Measurements from ENCODE around the gene GLOD4.
"Not testable (repeated sequence)": the region's sequence is repeated elsewhere in the genome, so short reads cannot be mapped to it uniquely, and the experiment has no call there.

GLOD4 gene, protein sequence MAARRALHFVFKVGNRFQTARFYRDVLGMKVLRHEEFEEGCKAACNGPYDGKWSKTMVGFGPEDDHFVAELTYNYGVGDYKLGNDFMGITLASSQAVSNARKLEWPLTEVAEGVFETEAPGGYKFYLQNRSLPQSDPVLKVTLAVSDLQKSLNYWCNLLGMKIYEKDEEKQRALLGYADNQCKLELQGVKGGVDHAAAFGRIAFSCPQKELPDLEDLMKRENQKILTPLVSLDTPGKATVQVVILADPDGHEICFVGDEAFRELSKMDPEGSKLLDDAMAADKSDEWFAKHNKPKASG

DNA sequence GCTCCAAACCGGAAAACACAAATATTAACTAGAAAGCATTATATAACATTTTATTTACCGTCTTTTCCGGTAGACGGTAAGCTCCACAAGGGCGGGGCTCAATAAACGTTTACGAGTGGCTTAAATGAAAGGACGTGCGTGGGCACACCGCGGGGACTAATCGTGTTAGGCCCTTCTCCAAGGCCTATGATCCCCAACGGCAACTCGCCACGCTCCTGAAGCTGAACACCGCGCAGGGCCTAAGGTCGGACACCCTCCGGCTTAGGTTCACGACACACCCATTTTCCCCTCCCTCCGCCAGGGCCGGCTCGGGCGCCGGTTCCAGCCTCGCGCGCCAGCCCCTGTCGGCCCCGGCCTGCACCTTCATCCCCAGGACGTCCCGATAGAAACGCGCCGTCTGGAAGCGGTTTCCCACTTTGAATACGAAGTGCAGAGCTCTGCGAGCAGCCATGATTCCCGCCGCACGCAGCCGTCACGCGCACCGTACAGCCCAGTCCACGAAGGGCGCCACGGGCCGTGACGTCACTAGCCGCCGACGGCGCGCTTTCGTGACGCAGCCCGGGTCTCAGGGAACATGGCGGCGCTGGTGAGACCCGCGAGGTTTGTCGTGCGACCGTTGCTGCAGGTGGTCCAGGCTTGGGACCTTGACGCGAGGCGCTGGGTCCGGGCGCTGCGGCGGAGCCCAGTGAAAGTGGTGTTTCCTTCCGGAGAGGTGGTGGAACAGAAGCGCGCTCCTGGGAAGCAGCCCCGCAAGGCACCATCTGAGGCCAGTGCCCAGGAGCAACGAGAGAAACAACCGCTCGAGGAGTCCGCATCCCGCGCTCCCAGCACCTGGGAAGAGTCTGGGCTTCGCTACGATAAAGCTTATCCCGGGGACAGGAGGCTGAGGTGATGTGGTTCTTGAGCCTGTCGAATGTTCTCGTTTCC is at the start of gene GLOD4, which contains the start of gene MRM3:
TSS of gene GLOD4 (minus strand) at position 476 of the 927 bp plus-strand sequence. CDS start at position 451, 25 bp downstream.
TSS of gene MRM3 (plus strand) at position 549 of the 927 bp plus-strand sequence. CDS start at position 575, 26 bp downstream.
- peak; percentile 85 for DNase-seq (ENCODE audit: low spot score)

DNA sequence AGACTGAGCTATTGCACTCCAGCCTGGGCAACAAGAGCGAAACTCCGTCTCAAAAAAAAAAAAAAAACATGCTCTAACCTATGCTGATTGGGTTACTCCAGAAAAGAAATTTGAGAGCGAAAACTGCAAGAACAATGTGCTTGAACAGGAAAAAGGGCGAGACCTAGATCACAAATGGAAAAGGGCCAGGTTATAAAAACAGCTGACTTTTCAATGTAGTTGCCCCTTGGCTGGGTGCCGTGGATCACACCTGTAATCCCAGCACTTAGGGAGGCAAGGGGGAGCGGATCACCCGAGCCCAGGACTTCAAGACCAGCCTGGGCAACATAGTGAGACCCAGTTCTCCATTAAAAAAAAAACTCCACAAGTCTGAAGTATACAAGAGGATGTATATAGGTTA is 48.9 kb upstream of the GLOD4 start:
- no peak for DNase-seq (ENCODE audit: low spot score)

DNA sequence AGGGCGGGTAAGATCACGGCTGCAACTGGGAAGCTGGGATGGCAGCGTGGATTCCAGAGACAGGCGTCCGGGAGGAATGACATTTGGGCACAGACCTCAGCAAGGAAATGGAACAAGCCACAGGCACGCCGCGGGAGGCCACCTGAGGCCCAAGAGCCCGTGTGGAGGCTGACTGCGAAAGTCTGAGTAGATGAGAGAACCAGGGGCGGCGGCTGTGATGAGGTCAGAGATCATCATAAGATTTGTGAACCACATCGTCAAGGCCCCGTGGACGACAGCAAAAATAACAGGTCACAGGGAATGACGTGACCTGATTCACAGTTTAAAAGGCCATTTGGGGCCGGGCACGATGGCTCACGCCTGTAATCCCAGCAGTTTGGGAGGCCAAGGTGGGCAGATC is 48.3 kb upstream of the GLOD4 start:
- DNase-seq (ENCODE audit: low spot score), result no peak

DNA sequence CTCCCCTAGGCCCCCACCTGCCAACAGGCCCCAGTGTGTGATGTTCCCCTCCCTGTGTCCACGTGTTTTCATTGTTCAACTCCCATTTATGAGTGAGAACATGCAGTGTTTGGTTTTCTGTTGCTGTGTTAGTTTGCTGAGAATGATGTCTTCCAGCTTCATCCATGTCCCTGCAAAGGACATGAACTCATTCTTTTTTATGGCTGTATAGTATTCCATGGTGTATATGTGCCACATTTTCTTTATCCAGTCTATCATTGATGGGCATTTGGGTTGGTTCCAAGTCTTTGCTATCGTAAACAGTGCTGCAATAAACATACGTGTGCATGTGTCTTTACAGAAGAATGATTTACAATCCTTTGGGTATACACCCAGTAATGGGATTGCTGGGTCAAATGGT is 47.5 kb upstream of the GLOD4 start:
- DNase-seq (ENCODE audit: low spot score), result not testable (repeated sequence)

DNA sequence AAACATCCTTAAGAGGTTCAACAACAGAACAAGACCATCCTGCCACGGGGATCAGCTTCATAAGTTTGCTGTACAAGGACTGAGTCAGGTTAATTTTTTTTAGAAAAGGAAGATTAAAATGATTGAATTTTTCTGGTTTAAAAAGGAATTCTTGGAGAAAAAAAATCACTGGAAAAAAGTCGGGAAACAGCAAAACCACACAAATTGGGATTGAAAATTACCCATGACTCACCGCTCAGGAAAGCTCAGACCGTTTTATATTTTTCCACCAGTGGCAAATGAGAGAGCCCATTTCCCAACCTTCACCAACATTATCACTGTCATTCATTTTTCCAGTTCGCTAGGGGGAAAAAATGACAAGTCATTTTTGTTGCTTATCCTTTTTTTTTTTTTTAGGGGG is 46.7 kb upstream of the GLOD4 start:
- DNase-seq (ENCODE audit: low spot score), result no peak

DNA sequence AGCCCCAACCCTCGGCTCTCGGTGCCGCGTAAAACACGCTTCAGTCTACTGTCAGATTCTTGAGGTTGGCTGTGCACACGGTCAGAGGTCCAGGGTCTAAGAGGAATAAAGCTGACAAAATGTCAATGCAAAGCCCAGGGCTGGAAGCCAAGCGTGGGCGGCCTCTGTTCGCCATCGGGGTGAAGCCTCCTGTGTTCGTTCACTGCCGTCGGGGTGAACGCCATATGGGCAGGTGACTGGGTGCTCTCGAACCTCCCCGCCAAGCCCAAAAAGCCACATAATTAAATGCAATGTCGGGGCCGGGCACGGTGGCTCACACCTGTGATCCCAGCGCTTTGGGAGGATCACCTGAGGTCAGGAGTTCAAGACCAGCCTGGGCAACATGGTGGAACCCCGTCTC is 44.7 kb upstream of the GLOD4 start:
- DNase-seq (ENCODE audit: low spot score), result no peak

DNA sequence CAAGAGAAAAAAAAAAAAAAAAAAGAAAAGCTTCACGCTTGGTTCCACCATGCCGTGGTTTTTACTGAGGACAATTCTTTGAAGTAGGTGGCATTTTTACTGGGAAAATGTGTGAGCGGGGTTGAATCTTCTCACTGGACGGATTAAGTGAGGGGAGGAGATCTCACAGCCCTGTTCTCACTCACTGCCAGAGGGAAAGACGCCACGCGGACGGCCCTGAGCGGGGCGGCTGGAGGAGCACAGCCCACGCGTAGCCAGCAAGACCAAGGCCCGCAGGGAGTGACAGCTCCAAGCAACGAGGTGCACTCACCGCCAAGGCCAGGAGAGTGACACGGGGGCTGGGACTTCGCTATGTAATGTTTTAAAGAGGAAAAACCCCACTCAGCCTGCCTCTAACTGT is 43.1 kb upstream of the GLOD4 start:
- no peak for DNase-seq (ENCODE audit: low spot score)

DNA sequence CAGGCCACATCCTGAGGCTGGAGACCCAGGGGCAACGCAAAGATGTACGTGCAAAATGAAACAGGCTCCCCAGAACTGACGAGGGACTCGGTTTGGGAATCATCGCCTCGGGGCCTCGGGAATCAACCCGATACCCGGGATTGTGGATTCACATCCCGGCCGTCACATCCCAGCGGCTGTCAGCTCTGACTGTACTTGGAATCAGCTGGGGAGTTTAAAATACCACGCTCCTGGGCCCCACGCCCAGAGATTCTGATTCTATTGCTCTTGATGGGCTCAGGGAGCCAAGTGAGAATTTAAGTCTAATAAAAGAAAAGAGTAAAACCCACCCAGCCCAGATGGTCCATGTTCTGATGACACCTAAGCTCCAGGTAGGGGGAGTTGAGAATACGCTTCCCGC is 42.3 kb upstream of the GLOD4 start:
- no peak for DNase-seq (ENCODE audit: low spot score)

DNA sequence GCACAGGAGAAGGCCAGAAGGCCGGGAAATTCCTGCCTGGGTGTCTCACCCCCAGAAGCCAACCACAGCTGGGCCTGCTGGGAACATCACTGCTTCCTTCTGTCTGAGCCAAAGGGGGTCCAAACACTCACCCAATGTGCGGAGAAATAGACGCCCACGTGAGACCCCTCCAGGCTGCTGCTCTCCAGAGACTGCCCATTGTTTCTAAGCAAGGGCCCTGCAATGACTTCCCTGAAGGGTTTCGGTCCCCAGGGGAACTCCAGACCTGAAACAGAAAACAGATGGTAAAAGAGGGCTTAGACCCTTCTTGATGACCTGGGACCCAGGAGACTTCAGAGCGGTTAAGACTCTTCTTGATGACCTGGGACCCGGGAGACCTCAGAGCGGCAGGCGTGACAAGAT is 41.4 kb upstream of the GLOD4 start:
- no peak for DNase-seq (ENCODE audit: low spot score)

DNA sequence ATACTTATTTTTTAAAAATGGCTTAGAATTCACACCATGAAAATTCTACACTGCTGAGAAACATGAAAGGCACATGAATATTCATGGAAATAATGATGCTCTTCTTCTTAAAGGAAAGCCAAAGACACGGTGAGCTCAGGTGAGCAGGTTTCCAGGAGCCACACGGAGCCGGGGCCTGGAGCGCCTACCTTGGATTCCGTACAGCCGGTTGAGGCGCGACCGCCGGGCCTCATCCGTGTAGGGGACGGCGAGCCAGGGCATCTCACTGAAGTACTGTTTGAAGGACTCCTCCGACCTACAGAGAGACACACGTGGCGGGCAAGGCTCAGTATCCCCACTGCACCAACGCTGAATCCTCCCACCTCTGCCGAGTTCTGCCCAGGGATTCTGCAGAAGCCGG is 37.2 kb upstream of the GLOD4 start:
- no peak for DNase-seq (ENCODE audit: low spot score)

DNA sequence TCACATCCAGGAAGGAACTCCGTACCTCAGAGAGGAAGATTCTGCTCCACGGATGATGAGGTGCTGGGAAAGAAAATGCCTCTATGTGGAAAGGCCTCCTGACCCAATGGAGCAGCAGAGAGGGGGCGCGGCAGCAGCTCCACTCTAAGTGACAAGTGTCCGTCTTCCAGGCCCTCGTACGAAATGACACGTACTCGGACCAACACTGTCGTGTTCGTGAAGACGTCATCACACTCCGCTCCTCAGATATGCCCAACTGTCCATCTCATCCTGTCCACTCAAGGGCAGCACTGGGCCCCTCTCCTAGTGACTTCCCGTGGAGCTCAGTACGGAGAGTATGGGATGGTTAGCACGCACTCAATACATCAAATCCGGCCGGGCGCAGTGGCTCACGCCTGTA is 32.3 kb upstream of the GLOD4 start:
- no peak for DNase-seq (ENCODE audit: low spot score)

DNA sequence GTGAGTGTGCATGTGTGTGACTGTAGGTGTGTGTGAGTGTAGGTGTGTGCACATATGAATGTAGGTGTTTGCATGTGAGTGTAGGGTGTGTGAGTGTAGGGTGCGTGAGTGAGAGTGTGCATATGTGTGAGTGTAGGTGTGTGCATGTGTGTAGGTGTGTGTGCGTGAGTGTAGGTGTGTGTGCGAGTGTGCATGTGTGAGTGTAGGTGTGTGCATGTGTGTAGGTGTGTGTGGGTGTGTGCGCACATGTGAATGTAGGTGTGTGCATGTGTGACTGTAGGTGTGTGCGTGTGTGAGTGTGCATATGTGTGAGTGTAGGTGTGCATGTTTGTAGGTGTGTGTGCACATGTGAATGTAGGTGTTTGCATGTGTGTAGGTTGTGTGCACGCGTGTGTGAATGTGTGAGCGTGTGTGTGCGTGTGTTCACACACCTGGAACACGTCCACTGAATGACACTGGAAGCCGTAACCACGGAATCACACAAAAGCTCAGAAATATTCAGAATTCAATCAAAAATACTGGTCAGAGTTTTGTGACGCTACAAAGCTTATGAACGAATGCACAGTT is 30.6 kb upstream of the GLOD4 start:
- no peak for DNase-seq (ENCODE audit: low spot score)

DNA sequence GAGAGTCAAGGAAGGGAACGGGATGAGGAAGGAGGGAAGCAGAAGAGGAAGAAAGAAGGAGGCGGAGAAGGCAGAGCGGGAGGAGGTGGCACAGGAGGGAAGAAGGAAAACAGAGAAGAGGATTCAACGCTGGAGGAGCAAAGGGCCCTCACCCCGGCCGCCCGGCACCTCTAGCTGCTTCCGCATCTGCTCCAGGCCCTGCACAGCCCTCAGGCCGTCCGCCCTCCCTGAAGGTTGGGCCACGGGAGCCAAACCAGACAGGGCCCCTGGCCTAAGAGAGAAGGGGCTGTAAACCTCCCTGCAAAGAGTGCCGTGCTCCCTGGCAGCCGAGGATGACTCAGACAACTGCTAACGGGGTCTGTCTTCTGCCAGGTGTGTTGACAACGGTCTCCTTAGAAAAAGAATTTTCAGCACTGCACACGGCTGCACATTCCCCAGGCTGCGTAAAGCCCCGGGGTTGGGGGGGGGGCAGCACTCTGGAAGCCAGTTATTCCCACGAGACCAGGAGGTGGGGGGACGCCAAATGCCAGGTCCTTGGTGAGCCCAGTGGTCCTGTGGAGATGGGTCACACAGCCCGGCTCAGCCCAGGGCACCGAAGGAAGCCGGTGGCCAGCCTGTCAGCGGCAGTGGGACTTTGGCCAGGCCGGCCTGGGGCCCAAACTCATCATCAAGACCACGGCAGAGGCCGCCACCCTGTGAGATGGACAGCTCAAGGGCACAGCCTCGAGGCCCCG is 29.1 kb upstream of the GLOD4 start:
- no peak for DNase-seq (ENCODE audit: low spot score)

DNA sequence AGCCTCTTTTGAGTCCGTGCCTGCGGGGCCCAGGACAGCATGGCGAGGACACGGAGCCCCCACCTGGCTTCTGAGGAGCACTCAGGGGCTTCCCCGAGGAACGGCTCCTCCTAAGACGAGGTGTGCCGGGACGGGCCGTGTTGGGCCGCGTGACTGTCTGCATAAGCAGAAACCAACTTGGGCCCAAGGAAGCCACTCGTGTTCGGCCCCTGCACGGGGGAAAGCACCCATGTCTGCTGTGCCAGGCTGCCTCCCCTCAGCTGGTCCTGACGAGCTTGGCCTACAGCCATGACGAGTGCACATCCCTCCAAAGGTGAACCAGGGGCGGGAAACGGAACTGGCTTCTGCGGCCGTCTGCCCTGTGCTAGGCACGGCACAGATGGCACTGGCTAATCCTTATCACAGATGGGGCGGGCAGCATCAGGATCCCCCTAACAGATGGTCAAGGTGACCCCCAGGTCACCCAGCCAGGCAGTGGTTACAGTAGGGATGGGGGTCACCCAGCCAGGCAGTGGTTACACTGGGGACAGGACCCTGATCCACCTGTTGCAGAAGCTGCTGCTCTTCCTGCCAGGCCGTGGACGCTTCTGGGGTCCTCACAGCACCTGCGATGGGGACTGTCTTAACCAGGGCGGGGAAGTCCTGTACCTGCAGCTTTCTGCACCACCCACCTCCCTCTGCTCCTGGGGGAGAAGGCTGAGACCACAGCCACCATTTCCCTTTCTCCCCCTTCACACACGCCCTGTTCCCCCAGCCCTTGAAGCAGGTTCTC is 25.6 kb upstream of the GLOD4 start:
- no peak for DNase-seq (ENCODE audit: low spot score)

DNA sequence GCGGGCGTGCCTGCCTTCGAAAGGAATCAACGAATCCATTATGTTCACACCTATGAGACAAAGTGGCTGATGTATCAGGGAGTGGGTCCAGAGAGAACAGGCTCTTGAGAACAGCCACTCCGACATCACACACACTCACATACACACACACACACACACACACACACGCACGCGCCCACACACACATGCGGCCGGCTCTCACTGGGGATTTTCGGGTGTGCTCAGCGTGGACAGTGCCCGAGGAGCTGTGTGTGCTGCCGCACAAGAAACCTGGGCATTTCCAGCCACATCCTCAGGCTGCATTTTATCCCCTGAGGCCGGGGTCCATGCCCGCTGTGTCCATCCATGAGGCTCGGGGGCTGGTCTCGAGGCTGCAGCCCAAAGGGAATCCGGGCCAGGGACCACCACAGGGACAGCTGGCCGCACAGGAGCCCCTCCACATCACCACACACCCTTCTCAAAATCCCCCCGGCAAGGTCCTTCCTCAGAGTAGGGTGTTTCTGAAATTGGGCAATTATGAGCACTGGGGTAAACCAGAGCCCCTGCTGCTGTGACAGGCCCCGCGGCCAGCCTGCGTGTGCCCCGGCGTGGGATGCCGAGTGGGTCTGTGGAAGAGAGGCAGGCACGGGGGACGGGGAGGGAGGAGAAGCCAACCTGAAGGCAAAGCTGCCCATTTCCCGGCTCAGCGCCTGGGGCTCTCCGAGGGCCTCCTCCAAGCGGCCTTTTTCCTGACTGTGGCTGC is 24.9 kb upstream of the GLOD4 start:
- no peak for DNase-seq (ENCODE audit: low spot score)

DNA sequence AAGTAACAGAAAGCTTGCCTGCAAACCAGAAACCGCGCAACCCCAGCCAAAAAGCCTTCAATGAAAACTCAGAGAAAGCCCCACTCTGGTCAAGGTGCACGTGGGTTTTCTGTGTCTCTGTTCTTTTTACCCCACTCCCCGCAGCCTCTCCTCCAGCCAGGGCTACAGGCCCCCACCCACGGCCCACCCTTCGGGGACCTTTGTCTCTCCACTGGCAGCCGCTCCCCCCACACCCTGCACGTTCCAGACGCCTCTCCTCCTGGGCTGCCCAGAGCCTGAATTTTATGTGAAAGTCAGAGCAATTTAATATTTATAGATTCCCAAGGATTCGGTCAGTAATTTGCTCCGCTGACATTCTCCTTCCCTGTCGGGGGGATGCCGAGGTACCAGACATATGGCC is 24.3 kb upstream of the GLOD4 start:
- DNase-seq (ENCODE audit: low spot score), result no peak

DNA sequence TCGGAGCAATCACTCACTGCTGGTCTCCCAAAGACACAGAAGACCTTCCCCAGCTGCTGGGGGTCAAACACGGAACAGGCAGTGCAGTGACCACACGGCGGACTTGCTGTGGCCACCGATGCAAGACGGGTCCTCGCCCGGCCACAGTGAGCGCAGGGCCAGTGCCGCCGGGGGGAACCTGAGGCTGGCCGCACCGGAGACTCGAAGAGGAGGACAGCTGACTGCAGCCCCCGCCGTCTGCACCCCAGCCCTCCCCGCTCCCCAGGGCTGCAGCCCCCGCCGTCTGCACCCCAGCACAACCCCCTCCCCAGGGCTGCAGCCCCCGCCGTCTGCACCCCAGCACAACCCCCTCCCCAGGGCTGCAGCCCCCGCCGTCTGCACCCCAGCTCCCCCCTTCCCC is 23.8 kb upstream of the GLOD4 start:
- DNase-seq (ENCODE audit: low spot score), result not testable (repeated sequence)

DNA sequence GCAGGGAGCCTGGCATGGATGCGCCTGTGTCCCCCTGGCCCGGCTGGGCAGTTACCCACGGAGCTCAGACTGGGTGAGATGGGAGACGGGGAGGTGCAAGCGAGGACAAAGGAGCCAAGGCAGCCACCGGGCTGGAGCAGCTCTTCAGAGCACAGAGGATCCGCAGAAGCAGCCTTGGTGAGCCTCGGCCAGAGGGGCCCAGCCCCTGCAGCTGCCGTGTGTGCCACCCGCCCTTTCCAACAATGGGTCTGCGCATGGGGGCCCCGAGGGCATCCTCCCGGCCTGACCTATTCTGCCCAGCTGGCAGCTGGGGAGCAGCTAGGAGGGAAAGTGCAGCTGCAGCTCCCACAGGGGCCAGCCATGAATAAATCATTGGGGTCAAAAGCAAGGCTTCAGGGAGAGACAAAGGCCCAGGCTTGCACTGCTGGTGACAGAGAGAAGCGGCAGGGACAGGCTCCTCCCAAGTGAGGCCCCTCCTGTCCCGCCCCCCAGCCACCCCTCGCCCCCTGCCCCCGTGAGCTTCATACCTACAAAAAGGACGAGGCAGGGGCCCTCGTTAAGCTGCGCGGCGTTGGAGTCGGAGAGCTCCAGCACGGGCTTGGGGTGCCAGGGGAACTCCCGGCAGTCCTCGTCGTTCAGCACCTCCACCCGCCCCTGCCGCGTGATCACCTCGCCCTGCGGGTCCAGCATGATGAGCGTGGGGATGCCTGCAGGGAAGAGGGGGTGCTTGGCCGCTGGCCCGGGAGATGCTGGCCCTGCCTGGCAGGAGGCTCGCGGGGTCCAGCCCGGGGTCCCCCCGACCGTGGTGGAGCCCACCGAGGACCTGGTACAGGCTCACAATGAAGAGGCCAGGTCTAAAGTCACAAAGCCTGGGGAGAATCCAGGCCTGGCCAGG is 22.7 kb upstream of the GLOD4 start:
- no peak for DNase-seq (ENCODE audit: low spot score)

Data from cerebellar cortex (tissue), 1 donor.